ENCODE measurements around the gene GDF2. TPM values are rescaled to one million over a fixed set of nuclear protein-coding genes. Genes with fewer than 3 reads are reported as not detected.

The GDF2 gene
- total and polyA plus RNA-seq, 10 of the 15 experiments (the other 5 are each of a cell fraction or from before 2014, with no cell fraction given): not detected

GRCh38 chr10:47311193-47311931, 10.9 kb upstream of the GDF2 start:
- ChIA-PET POLR2A (no interaction called here), RAD21 (ENCODE audit: unreplicated experiment) (interaction anchor here (0.8 to 4.7 kb wide), 14 partner anchors 8 to 317 kb away, joined by 3 to 84 read pairs (median 4); partner anchors contain the start of gene GDF2), SMC1A (ENCODE audit: uncharacterized antibody, unreplicated experiment) (interaction anchor here (0.6 to 7.4 kb wide), 7 partner anchors 30 to 286 kb away, joined by 3 to 66 read pairs (median 3); no protein-coding TSS in a partner anchor), CTCF (interaction anchor here (0.7 to 6.8 kb wide), 19 partner anchors 13 to 318 kb away, joined by 3 to 135 read pairs (median 3); no protein-coding TSS in a partner anchor)
- Histone ChIP-seq H3K9me3 (replicated peaks; ENCODE audit: control insufficient read depth, insufficient read depth, low read length) (no peaks in the 10 kb centered on the region), H3K4me3 (no peak overlapping the region), H3K79me2 (ENCODE audit: control insufficient read depth, insufficient read depth, low read length) (no peaks in the 10 kb centered on the region), H3K36me3 (ENCODE audit: control insufficient read depth in 2 of 2, insufficient read depth in 2 of 2, low read length in 1 of 2) (no peaks in the 10 kb centered on the region), H3K27me3 (replicated peaks in 1 of 2; ENCODE audit: control insufficient read depth in 2 of 2, insufficient read depth in 2 of 2, low read length in 1 of 2) (no peaks in the 10 kb centered on the region; a peak in 1 of 4 replicates), H3K27ac (ENCODE audit: control insufficient read depth, insufficient read depth) (no peak overlapping the region), H3K4me1 (ENCODE audit: control insufficient read depth, insufficient read depth, low read length) (no peaks in the 10 kb centered on the region), H2AFZ (ENCODE audit: control insufficient read depth, low read depth, low read length) (no peak overlapping the region), H4K20me1 (ENCODE audit: control insufficient read depth, insufficient read depth) (no peaks in the 10 kb centered on the region), H3K4me2 (ENCODE audit: control insufficient read depth, insufficient read depth) (no peak overlapping the region), H3K9ac (ENCODE audit: control insufficient read depth, insufficient read depth, low read length) (no peak overlapping the region)
- intact Hi-C loops (cut with micrococcal nuclease; ENCODE audit: unreplicated experiment): loop anchor here (5.0 kb wide), 1 partner anchor 314 kb away; no protein-coding TSS in a partner anchor
- no peak; the same call in 2 of the 3 replicates for ATAC-seq
- TF ChIP-seq USF1 (IDR thresholded peaks at IDR 0.05; ENCODE audit: borderline replicate concordance, extremely low read length, insufficient read depth, low read depth, low read length) (no peak), ETV6 (conservative IDR thresholded peaks at IDR 0.05 in 1 of 2, IDR thresholded peaks at IDR 0.05 in 1 of 2; ENCODE audit: borderline replicate concordance in 1 of 2, low read depth in 1 of 2) (no peak), ASH2L (IDR thresholded peaks at IDR 0.05; ENCODE audit: borderline replicate concordance, low read depth) (no peak), STAT3 (IDR thresholded peaks at IDR 0.05; ENCODE audit: low read depth, low read length) (no peak), SREBF1 (IDR thresholded peaks at IDR 0.05; ENCODE audit: low read length) (no peak), BCLAF1 (IDR thresholded peaks at IDR 0.05) (no peak), LARP7 (IDR thresholded peaks at IDR 0.05) (no peak), KLF5 (IDR thresholded peaks at IDR 0.05; ENCODE audit: partially characterized antibody) (no peak), NFYA (IDR thresholded peaks at IDR 0.05; ENCODE audit: borderline replicate concordance, low read depth, low read length) (no peak), GATAD2B (conservative IDR thresholded peaks at IDR 0.05; ENCODE audit: low read depth) (no peak), SMARCA5 (IDR thresholded peaks at IDR 0.05) (no peak), CHD4 (IDR thresholded peaks at IDR 0.05) (no peak), RUNX3 (IDR thresholded peaks at IDR 0.05; ENCODE audit: low read length) (no peak), CBX3 (IDR thresholded peaks at IDR 0.05; ENCODE audit: borderline replicate concordance, low read depth) (no peak), SRF (IDR thresholded peaks at IDR 0.05; ENCODE audit: low read depth in 2 of 2, low read length in 2 of 2) (no peak), IKZF1 (conservative IDR thresholded peaks at IDR 0.05) (no peak), TCF3 (IDR thresholded peaks at IDR 0.05; ENCODE audit: borderline replicate concordance, insufficient read depth, low read depth, low read length) (no peak), ZNF217 (IDR thresholded peaks at IDR 0.05) (no peak)
- WGBS (ENCODE audit: insufficient coverage, insufficient replicate concordance, low lambda C conversion rate, missing lambda C conversion rate): 32% methylated on average over 10 of the region's 10 CpGs
- in situ Hi-C loops (cut with MboI): no loop called here
- FAIRE-seq: no peak
- no peak for DNase-seq (ENCODE audit: low read depth, low spot score)
- no TSS peak for BruUV-seq (replicated peaks)

Measured in GM12878 (cell line).